ENCODE data around the gene MRTFA. TPM values are rescaled to one million over a fixed set of nuclear protein-coding genes. Genes with fewer than 3 reads are reported as not detected.

MRTFA gene
- total RNA-seq, 4 donors from 2014 or later: 36.3 to 98.2 (median 78.1) TPM

DNA sequence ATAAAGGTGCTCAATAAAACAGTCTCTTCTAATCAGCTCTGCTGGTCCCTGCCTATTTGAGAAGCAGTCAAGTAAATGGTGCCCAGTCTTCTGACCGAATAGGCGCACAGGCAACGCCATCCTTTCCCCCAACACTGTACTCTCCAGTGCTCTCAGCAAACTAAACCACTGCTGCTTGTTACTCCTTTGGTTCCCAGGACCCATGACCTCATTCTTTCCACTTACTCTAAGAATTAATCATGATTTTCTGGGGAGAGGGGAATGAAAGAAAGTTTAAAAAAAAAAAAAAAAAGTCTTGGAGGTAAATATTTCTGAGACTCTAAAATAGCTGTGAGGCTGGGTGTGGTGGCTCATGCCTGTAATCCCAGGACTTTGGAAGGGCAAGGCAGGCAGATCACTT, 202.4 kb downstream of the MRTFA start:
- Histone ChIP-seq H3K4me1 (peaks cover 0 to 21% (median 9%) of the 10 kb centered on the region in 4 donors), H3K4me3 (no peak overlapping the region), H3K9me3 (no peaks in the 10 kb centered on the region), H3K27me3 (no peaks in the 10 kb centered on the region), H3K36me3 (peaks cover 0 to 20% (median 0%) of the 10 kb centered on the region in 3 donors), H3K27ac (no peak overlapping the region)
- no peak for TF ChIP-seq POLR2A (IDR thresholded peaks at IDR 0.05)
- TF ChIP-seq, protein P1, sequence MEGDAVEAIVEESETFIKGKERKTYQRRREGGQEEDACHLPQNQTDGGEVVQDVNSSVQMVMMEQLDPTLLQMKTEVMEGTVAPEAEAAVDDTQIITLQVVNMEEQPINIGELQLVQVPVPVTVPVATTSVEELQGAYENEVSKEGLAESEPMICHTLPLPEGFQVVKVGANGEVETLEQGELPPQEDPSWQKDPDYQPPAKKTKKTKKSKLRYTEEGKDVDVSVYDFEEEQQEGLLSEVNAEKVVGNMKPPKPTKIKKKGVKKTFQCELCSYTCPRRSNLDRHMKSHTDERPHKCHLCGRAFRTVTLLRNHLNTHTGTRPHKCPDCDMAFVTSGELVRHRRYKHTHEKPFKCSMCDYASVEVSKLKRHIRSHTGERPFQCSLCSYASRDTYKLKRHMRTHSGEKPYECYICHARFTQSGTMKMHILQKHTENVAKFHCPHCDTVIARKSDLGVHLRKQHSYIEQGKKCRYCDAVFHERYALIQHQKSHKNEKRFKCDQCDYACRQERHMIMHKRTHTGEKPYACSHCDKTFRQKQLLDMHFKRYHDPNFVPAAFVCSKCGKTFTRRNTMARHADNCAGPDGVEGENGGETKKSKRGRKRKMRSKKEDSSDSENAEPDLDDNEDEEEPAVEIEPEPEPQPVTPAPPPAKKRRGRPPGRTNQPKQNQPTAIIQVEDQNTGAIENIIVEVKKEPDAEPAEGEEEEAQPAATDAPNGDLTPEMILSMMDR (IDR thresholded peaks at IDR 0.05): no peak
- peak in 1 of 3 donors; percentile 29 for DNase-seq

DNA sequence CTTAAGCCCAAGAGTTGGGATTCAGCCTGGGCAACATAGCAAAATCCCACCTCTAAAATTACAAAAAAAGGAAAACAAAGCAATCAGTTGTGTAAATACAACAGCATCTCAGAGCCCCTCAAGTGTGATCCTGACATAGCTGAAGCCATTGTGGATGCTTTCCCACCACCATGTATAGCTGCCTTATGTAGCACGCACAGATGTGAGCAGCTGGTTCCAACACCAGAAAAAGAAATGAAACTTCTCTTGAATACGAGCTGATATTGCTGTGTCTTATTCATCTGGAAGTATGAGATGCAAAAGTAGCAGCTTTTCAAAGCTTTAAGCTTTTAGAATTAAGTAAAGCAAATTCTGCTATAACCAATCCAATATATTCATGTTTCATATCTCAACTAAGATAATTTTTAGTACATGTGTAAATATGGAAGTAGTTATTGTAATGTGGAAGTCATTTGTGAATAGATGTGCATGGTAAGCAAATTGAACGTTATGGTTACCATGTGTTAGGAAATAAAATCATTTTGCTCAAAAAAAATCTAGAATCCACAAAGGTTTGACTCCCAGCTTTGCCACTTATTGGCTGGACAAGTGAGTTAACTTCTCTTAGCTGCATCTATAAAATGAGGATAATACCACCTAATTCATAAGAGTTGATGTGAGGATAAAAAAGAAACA, 203.0 kb downstream of the MRTFA start:
- no peak for DNase-seq
- TF ChIP-seq, protein P1 (IDR thresholded peaks at IDR 0.05): no peak
- no peak for TF ChIP-seq POLR2A (IDR thresholded peaks at IDR 0.05)
- peaks cover 0 to 25% (median 0%) of the 10 kb centered on the region in 3 donors for H3K36me3 ChIP-seq

DNA sequence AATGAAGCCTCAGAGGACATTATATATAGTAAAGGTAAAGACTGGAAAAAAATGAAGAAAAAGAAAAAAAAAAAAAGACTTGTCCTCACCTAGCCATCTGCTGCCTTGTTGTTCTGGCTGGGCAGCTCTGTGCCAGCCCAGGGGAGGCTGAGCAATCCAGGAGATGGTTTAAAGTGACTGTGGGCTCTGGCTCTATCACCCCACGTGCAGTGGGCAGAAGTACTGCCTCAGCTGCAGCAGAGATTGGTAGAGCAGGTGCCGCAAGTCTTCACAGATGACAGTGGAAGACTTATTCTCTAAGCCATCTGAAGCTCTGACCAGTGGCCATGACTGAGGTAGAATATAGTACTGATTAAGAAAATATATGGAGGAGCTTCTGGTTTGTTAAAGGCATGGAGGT, 203.9 kb downstream of the MRTFA start:
- Histone ChIP-seq H3K27me3 (no peaks in the 10 kb centered on the region), H3K4me1 (peaks cover 0 to 15% (median 9%) of the 10 kb centered on the region in 4 donors), H3K9me3 (no peaks in the 10 kb centered on the region), H3K36me3 (peaks cover 0 to 30% (median 0%) of the 10 kb centered on the region in 3 donors), H3K4me3 (no peak overlapping the region), H3K27ac (no peak overlapping the region)
- no peak for DNase-seq
- TF ChIP-seq POLR2A (IDR thresholded peaks at IDR 0.05): no peak
- TF ChIP-seq, protein P1 (IDR thresholded peaks at IDR 0.05): no peak

More for the DNA sequence above, 203.0 kb downstream of the MRTFA start:
- H3K27ac ChIP-seq: no peak overlapping the region
- no peak overlapping the region for H3K4me3 ChIP-seq
- no peaks in the 10 kb centered on the region for H3K27me3 ChIP-seq
- no peaks in the 10 kb centered on the region for H3K9me3 ChIP-seq
- peaks cover 0 to 21% (median 9%) of the 10 kb centered on the region in 4 donors for H3K4me1 ChIP-seq

DNA sequence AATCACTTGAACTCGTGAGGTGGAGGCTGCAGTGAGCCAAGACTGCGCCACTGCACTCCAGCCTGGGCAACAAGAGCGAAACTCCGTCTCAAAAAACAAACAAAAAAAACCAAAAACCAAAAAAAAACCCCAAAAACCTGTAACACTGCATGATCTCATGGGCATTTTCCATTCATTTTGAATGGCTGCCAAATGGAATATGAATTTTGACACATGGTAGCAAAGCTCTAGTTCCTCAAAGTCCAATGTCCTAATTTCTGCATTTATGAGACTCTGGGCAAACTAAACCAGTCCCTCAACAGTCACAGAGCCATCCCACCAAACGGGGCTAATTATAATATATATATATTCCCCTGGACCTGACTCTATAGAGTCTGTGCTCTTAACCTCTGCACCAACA, 204.4 kb downstream of the MRTFA start:
- no peak for DNase-seq
- Histone ChIP-seq H3K36me3 (peaks cover 0 to 30% (median 0%) of the 10 kb centered on the region in 3 donors), H3K4me3 (no peak overlapping the region), H3K4me1 (peaks cover 0 to 11% (median 8%) of the 10 kb centered on the region in 4 donors), H3K27me3 (no peaks in the 10 kb centered on the region), H3K27ac (no peak overlapping the region), H3K9me3 (no peaks in the 10 kb centered on the region)
- TF ChIP-seq, protein P1 (IDR thresholded peaks at IDR 0.05): no peak
- TF ChIP-seq POLR2A (IDR thresholded peaks at IDR 0.05): no peak

DNA sequence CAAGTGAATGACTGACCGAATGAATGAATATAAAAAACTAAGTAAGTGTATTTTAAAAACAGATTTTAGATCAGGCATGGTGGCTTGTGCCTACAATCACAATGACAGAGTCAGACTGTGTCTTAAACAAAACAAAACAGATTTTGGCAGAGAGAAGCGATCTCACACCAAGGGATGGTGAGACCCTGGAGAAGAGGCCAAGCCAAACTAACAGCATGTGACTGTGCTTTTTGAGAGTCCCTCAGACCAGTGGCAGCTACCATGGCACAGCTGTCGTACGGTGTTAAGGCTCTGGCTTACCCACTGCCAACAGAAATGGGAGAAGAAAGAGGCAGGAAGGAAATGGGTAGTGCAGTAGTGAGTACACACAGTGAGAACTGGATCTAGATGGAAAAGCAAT, 205.5 kb downstream of the MRTFA start:
- TF ChIP-seq, protein P1 (IDR thresholded peaks at IDR 0.05): no peak
- TF ChIP-seq POLR2A (IDR thresholded peaks at IDR 0.05): no peak
- Histone ChIP-seq H3K4me1 (peaks cover 0 to 9% (median 3%) of the 10 kb centered on the region in 4 donors), H3K36me3 (peaks cover 0 to 35% (median 0%) of the 10 kb centered on the region in 3 donors), H3K27me3 (no peaks in the 10 kb centered on the region), H3K9me3 (no peaks in the 10 kb centered on the region), H3K4me3 (no peak overlapping the region), H3K27ac (no peak overlapping the region)
- no peak for DNase-seq
